ENCODE results near the gene FAM120B.

FAM120B gene

GRCh38 chr6:170273191-170273590, 33.4 kb upstream of the FAM120B start:
- no peak for DNase-seq

DNA sequence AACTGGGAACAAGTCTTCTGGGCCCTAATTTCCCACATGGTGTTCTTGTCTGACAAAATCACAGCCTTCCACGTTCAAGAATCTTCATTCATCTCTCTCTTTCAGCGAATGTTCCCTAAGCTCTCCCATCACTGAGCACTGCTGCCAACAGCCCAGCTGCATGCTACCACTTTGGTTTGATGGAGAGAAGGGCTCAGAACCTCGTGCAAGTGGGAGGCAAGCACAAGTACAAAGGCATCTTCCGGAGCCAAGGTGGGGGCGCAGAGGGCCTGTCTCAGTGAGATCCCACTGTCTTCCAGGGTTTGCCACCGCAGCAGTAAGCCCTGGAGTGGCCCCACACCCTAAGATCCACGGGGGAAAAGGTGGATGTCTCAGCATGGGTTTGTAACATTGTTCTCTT, 32.9 kb upstream of the FAM120B start:
- no peak for DNase-seq

DNA sequence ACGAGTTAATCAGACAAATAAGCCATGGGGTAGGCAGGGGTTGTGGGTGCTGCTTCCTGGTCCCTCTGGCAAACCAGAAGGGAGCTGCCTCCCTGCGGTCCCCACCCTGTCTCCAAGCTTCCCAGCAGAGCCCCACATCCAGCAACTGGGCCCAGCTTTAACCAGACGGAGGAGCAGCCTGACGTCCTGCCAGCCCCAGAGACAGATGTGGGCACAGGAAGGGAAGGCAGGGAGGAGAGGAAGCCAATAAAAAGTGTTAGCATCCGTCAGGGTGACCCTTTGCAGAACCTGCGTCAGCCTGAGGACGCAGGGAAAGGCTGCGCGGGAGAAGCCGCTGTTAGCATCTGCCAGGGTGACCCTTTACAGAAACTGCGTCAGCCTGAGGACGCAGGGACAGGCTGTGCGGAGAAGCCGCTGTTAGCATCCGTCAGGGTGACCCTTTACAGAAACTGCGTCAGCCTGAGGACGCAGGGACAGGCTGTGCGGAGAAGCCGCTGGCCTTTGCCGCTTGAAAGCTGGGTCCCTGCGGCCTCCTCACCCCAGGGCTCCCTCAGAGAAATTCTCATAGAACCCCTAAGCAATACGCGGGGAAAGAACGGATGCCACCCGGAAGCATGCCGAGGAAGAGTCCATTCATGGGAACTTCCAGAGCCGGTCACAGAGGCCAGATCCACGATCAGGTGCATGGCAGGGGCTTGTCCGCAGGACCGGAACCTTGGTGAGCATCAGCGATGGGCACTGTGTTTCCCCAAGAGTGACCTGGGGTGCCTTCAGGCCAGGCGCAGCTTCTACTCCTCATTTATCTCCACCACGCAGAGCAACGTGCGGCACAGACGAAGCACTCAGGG, 31.6 kb upstream of the FAM120B start:
- DNase-seq = no peak

DNA sequence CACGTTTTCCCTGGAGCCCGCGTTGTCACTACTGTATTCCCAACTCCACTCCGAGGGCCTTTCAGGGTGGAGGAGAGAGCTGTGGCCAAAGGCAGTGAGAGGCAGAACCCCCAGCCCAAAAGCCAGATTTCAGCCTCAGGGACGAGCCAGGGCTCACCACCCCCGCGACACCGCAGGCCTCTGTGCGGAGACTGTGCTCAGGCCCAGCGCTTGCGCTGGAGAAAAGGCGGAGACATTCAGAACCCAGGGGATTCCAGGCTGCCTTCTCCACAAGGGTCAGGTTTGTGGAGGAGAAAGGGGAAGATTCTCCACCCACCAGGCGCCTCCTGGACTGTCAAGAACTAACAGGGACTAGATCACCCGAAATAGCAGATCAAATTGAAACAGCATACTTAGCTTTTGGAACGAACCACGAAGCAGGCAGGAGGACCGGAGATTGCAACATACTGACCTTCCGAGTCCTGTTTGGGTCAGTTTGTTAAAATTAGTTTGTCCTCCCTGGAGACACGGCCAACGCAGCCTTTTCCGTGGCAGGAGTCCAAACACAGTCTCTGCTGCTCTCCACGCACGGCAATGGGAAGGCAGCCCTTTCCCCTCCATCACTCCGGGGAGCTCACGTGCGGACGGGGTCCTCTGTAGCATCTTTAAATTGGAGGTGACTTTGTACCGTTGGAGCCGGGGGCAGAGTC, 30.0 kb upstream of the FAM120B start:
- DNase-seq = no peak

DNA sequence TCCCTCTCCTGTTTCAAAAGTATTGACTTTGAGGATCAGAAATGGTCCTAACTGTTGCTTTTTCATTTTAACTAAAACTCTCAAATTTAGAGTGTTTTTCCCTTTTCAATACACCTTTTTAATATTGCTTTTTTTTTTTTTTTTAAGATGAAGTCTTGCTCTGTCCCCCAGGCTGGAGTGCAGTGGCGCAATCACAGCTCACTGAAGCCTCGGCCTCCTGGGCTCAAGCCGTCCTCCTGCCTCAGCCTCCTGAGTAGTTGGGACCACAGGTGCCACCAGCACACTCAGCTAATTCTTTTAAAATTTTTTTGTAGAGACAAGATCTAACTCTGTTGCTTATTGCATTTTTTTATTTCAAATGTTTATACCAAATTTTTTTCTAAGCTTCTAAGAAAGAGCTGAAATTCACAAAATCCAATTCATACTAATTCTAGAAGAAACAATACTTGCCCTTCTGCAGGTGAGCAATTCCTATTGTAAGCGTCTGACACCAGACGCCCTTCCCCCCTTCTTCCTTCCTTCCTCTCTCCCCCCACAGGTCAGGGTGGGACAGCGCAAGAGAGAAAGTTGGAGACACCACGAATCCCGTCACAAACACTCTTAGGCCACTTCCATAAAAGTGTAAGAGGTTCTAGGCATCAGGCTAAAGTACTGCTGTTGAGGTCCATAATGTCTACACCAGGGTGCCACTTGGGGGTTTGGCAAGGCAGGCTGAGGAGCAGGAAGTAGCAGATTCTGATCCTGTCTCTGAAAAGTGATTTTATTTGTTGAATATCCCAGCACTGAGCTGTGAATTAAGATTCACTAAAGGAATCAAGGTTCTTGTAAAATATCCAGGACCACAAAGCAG, 28.4 kb upstream of the FAM120B start:
- no peak for DNase-seq

DNA sequence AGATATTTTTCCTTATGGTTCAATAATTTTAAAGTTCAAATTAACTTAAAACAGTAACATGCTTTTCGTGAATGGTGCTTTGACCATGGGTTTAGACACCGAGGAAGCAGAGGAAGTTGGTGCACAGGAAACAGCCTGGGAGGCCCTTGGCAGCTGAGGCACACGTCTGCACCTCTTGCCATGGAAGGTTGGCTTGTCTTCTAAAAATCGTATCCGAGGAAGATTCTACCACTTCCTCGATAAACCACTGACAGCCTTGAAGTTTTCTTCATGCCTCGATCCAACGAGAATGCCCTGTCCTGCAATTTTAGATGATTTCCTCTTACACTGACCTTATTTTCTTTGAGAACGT, 27.8 kb upstream of the FAM120B start:
- no peak for DNase-seq

DNA sequence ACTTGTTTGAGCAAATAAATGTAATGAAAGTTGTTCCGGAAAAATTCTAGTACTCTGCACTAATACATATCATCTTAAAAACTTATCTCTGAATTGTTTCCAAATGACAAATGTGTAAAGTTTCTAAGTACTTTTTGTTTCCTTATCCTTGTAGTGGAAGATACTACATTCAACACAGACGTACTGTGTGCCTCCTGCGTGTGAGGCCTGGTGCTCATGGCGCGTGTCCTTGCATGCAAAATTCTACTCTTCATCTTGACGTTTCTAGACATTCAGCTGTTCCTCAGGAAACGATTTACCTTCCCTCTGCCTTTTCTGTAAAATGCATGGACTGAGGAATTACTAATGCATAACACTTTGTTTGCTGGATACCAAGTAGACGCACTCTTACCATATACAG, 27.1 kb upstream of the FAM120B start:
- DNase-seq = no peak

DNA sequence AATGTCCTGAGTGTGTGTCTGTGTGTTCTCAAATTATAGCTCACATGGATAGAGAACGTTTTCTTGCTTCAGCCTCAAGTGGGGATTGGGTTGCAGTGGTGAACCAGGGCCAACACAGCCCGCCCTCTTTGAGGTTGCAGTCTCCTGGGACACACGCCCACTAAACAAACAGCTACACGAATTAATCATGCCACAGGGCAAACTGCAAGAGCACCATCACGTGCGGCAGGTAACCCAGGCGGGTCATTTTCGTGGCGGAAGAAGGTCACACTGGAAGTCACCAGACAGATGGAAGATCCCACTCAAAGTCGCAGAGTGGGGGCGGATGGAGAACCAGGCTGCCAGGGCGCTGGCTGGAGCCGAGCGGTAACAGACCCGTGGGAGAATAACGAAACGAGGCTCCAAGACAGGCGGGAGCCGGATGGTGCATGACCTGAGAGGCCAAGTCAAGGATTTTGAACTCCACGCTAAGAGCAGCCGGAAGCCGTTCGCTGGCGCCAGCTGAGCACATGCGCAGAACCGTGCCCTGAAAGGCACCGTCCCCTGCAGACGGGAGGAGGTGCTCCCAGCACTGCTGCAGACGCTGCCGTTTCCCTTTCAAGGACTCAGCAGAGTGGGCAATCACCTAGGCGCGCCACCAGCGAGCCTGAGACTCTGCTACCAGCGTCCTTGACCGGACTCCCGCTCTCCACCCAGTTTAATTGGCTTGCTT, 26.4 kb upstream of the FAM120B start:
- DNase-seq = no peak

GRCh38 chr6:170280689-170281045, 25.9 kb upstream of the FAM120B start:
- DNase-seq = no peak

DNA sequence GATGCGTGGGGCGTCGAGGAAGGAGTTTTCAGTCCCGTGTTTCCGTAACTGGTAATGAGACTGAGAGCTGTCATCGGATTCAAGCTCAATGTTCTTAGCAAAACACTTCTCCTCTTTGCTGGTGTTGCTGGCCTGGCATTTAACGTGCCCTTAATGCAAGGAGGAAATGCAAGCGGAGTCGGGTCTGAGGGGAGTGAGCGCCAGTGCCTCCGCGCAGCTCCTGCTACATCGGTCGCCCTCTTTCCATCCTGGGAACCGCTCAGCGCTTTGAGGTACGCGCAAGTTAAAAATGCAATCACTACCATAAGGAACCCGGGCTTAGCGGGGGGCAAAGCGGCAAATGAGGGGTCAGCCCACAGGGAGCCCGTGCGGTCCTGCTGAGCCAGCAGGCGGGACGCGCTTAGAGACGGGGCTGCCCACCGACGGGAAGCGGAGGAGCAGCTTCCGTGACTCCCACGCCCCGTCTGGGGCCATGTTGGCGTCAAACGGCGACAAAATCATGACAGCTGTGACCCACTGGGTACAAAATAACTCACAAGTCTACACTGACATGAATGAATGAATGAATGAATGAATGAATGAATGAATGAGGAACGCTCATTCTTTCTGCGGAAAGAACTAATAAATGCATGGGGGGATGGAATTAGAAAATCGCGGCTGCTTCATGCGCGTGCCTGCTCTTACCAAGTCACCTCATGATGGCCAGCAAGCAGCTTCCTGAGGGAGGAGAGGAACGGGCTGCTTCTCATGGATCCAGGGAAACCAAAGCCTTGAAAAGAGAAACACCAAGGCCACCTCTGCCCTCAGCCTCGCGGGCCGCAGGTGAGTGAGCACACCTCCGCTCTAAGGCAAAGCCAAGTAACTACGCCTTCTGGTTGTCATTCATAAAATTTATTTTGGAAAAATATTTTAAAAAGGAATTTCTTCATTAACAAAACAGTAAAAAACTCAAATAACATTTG, 24.9 kb upstream of the FAM120B start:
- DNase-seq = no peak

- DNase-seq = no peak
Observed at GRCh38 chr6:170282512-170283158, 23.9 kb upstream of the FAM120B start.

DNA sequence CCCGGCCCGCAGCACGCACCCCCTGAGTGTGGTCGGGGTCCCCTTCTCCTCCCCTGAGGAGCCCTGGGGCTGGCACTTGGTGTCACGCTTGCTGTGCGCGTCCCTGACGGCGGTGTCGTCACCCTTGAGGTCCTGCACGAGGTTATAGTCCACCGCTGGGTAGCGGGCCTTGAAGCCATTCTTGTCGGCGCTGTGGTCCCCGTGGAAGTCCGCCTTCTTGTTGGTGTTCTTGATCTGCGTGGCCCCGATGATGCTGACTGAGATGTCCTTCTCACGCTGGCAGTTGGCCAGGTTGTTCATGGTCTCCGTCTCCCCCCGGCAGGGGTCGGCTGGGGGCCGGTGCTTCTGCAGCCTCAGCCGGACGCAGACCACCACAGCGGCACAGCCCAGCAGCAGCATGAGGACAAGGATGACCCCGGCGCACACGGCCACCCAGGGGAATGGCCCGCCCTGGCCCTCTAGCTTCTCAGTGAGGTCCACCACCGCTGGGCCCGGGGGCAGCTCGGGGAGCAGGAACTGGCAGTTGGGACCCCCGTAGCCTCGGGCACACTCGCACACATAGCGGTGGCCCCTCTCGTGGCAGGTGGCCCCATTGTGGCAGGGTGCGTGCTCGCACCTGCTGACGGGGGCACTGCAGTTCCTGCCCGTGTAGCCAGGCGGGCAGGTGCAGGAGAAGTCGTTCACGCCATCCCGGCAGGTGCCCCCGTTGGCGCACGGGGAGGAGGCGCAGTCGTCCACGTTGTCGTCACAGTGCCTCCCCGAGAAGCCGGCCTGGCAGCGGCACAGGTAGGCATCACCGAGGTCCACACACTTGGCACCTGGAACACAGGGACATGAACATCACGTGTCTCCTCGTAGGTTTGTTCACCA, 23.1 kb upstream of the FAM120B start:
- DNase-seq = no peak

DNA sequence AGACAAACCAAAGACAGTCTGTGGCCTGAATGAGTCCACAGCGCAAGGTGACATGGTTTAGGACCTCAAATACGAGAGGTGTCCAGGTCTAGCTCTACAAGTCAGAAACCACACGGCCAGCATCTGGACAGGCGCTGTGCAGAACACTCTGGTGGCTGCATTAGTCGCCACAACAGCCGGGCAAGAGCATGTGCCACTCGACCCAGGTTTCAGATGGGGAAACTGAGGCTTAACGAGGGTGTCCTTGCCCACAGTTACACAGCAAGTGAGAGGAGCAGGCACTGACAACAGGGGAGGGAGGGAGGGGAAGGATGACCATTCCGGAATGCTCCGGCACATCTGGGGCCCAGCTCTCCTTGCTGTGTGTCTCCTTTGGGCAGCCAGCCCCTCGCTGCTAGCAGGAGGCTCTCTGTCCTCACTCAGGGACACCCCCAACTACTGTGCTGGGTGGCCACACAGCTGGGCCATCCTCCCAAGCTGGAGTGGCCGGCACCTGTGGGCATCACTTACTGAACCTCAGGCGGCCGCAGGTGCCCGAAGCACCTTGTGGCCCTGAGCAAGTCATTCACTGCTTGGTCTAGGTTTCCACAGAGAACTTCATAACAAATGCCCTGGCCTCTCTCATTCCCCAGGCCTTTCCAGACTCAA, 22.3 kb upstream of the FAM120B start:
- no peak for DNase-seq

DNA sequence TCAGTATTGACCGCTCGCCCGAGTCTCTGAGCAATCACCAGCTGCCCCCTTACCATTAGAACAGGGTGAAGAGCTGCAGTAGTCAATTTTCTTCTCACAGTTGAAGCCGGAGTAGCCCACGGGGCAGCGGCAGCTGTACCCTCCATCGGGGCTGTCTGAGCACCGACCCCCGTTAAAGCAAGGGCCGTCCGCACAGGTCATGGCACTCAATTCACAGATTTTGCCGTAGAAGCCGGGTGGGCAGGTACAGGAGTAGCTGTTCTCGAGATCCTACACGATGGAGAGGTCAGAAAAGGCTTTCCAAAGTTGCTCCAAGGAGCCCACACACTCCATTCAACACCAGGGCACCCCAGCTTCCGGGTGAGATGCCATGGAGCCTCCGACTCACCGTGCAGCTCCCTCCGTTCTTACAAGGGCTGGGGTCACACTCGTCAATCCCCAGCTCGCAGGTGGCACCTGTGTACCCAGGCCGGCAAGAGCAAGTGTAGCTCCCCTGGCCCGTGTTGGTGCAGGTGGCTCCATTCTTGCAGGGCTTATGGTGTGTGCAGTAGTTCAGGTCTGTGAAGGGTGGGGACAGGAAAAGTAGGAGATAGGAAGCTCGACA, 21.6 kb upstream of the FAM120B start:
- DNase-seq = no peak

DNA sequence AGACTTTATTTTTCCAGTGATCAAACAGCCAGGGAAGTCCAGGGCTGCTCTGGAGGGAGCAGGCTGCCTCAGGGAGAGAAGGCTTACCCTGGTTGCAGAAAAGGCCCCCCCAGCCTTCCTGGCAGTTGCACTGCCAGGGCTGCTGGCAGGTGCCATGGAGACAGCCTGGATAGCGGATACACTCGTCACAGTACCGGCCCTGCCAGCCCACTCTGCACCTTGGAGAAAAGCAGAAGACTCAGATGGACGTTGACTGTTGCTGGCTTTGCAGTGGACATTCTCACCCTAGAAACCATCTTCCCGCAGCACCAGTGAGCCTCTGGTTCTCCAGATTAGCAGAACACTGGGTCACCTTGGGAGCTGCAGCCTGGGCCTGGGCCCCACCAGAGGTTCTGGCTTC, 21.1 kb upstream of the FAM120B start:
- no peak for DNase-seq

- DNase-seq = no peak
Observed at GRCh38 chr6:170286246-170286933, 20.2 kb upstream of the FAM120B start.

DNA sequence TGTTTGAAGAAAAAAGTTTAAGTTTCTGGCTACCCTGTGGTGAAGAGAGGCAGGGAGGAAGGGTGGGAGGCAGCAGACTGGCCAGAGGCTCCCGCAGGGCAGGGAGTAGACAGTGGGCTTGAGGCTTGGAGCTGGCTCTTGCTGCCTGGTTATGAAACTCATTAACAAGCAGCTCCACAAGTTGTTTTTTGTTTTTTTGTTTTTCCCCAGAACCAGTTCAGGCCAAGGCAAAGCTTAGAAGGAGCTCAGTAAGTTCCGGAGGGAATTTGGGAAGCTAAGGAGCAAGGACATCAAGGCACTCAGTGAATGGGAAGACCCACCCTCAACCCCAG, 19.7 kb upstream of the FAM120B start:
- DNase-seq = no peak

DNA sequence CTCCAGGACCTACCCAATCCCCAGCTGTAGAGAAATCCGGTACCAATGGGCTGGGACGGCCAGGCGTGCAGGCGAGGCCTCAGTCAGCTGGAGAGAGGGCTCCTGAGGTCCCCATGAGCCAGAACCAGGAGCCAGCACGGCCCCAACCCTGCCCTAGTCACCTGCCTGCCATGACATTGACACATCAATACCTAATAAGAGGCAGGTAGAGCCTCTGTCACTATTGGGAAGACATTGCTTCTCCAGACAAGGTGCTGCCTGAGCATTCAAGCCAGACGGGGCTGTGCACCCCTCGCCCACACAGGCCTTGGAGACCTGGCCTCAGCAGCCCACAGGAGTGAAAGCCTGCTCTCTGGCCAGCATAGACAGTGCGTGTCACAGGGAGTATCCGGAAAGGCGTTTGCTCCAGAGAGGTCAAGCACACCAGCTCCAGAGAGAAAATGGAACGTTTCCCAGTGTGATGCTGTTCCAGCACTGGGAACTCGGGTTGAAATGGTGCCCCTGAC, 19.1 kb upstream of the FAM120B start:
- DNase-seq = no peak

Data from T-helper 9 cell (primary cell).